Measurements from ENCODE around the gene IFNA5. TPM values are rescaled to one million over a fixed set of nuclear protein-coding genes. Genes with fewer than 3 reads are reported as not detected.

IFNA5 gene
- total and polyA plus RNA-seq, 2 of the 13 experiments (the other 11 are each of a cell fraction or from before 2014, with no cell fraction given): not detected

DNA sequence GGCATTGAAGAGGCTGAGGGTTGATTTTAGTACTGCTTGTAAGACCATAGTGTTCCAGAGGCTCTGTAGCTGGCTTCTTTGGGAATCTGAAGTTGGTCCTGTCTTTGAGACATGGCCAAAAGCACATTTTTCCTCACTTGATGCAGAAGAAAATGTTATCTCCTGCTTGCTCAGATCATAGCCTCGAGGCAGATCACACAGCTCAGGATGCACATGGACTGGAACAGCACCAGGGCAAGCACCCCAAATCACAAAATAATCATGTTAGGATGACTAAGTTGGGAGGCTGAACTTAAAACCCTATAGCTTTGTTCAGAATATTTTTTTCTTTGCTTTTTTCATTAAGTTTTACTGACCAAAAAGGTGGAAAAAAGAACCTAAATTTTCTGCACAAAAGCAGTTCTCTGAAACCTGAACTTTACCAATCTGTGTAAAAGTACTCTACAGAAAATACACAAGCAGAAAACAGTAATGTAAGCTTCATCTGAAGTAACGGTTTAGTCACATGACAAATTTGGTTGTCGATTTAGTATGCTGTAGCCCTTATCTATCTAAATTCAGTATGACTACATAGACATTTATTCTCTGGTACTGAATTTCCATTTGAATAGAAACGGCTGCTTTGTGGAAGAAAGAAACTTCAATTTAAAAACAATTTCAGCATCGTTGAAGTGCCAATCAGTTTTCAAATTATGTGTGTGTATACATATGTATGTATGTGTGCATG is 26.7 kb upstream of the IFNA5 start:
- BruUV-seq (replicated peaks): no TSS peak
- FAIRE-seq: no peak
- ChIA-PET POLR2A (no interaction called here), CTCF (ENCODE audit: low intra/inter-chr PET ratio, low total read pairs) (no interaction called here)
- in situ Hi-C loops (cut with HindIII; ENCODE audit: extremely low pct_ligation_motif_present, low pct_unique_long_range_greater_than_20kb): loop anchor here (10.0 kb wide), 1 partner anchor 463 kb away; no protein-coding TSS in a partner anchor
- no peak for DNase-seq (ENCODE audit: low spot score)
- Histone ChIP-seq H3K27me3 (ENCODE audit: control insufficient read depth in 1 of 2, insufficient read depth in 2 of 2, low read length in 2 of 2) (no peaks in the 10 kb centered on the region; a peak in 1 of 5 replicates), H3K79me2 (ENCODE audit: insufficient read depth, low read length) (peaks cover 35% of the 10 kb centered on the region), H3K27ac (ENCODE audit: extremely low read length, insufficient read depth, low read length) (no peak overlapping the region), H3K9me3 (ENCODE audit: low read length) (no peaks in the 10 kb centered on the region), H3K4me1 (ENCODE audit: insufficient read depth, low read length) (peaks cover 38% of the 10 kb centered on the region), H3K36me3 (replicated peaks in 1 of 2; ENCODE audit: control insufficient read depth in 1 of 2, insufficient read depth in 2 of 2, low read length in 2 of 2) (no peaks in the 10 kb centered on the region), H3K4me3 (replicated peaks in 1 of 3; ENCODE audit: insufficient read depth in 1 of 3, low read depth in 2 of 3, low read length in 3 of 3) (no peak overlapping the region), H4K20me1 (ENCODE audit: insufficient read depth, low read length) (peaks cover 2% of the 10 kb centered on the region; the same call in 1 of the 2 replicates), H3K4me2 (ENCODE audit: low read depth, low read length) (peak overlapping the region; percentile 82), H2AFZ (ENCODE audit: low read length) (no peak overlapping the region), H3K9ac (ENCODE audit: insufficient read depth, low read depth, low read length) (no peak overlapping the region)
- 89% methylated on average over 5 of the region's 5 CpGs for WGBS (ENCODE audit: low lambda C conversion rate)
- intact Hi-C loops (cut with micrococcal nuclease; ENCODE audit: unreplicated experiment): loop anchor here (10.0 kb wide), 1 partner anchor 673 kb away; the partner anchor contains the start of gene CDKN2B
- no peak for ATAC-seq
- TF ChIP-seq, protein P1, sequence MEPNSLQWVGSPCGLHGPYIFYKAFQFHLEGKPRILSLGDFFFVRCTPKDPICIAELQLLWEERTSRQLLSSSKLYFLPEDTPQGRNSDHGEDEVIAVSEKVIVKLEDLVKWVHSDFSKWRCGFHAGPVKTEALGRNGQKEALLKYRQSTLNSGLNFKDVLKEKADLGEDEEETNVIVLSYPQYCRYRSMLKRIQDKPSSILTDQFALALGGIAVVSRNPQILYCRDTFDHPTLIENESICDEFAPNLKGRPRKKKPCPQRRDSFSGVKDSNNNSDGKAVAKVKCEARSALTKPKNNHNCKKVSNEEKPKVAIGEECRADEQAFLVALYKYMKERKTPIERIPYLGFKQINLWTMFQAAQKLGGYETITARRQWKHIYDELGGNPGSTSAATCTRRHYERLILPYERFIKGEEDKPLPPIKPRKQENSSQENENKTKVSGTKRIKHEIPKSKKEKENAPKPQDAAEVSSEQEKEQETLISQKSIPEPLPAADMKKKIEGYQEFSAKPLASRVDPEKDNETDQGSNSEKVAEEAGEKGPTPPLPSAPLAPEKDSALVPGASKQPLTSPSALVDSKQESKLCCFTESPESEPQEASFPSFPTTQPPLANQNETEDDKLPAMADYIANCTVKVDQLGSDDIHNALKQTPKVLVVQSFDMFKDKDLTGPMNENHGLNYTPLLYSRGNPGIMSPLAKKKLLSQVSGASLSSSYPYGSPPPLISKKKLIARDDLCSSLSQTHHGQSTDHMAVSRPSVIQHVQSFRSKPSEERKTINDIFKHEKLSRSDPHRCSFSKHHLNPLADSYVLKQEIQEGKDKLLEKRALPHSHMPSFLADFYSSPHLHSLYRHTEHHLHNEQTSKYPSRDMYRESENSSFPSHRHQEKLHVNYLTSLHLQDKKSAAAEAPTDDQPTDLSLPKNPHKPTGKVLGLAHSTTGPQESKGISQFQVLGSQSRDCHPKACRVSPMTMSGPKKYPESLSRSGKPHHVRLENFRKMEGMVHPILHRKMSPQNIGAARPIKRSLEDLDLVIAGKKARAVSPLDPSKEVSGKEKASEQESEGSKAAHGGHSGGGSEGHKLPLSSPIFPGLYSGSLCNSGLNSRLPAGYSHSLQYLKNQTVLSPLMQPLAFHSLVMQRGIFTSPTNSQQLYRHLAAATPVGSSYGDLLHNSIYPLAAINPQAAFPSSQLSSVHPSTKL (CRISPR knock-in tag; IDR thresholded peaks at IDR 0.05): no peak
- TF ChIP-seq AKAP8 (CRISPR knock-in tag; IDR thresholded peaks at IDR 0.05): no peak
- TF ChIP-seq, protein P2, sequence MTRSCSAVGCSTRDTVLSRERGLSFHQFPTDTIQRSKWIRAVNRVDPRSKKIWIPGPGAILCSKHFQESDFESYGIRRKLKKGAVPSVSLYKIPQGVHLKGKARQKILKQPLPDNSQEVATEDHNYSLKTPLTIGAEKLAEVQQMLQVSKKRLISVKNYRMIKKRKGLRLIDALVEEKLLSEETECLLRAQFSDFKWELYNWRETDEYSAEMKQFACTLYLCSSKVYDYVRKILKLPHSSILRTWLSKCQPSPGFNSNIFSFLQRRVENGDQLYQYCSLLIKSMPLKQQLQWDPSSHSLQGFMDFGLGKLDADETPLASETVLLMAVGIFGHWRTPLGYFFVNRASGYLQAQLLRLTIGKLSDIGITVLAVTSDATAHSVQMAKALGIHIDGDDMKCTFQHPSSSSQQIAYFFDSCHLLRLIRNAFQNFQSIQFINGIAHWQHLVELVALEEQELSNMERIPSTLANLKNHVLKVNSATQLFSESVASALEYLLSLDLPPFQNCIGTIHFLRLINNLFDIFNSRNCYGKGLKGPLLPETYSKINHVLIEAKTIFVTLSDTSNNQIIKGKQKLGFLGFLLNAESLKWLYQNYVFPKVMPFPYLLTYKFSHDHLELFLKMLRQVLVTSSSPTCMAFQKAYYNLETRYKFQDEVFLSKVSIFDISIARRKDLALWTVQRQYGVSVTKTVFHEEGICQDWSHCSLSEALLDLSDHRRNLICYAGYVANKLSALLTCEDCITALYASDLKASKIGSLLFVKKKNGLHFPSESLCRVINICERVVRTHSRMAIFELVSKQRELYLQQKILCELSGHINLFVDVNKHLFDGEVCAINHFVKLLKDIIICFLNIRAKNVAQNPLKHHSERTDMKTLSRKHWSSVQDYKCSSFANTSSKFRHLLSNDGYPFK (CRISPR knock-in tag; IDR thresholded peaks at IDR 0.05; ENCODE audit: borderline replicate concordance): no peak
- TF ChIP-seq, protein P3, sequence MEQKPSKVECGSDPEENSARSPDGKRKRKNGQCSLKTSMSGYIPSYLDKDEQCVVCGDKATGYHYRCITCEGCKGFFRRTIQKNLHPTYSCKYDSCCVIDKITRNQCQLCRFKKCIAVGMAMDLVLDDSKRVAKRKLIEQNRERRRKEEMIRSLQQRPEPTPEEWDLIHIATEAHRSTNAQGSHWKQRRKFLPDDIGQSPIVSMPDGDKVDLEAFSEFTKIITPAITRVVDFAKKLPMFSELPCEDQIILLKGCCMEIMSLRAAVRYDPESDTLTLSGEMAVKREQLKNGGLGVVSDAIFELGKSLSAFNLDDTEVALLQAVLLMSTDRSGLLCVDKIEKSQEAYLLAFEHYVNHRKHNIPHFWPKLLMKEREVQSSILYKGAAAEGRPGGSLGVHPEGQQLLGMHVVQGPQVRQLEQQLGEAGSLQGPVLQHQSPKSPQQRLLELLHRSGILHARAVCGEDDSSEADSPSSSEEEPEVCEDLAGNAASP (CRISPR knock-in tag; IDR thresholded peaks at IDR 0.05; ENCODE audit: borderline replicate concordance): no peak
- no peak for TF ChIP-seq NFATC3 (CRISPR knock-in tag; IDR thresholded peaks at IDR 0.05)
- no peak for TF ChIP-seq ZNF775 (CRISPR knock-in tag; IDR thresholded peaks at IDR 0.05; ENCODE audit: borderline replicate concordance)
- TF ChIP-seq KLF13 (CRISPR knock-in tag; IDR thresholded peaks at IDR 0.05): no peak
- no peak for TF ChIP-seq ZNF746 (CRISPR knock-in tag; IDR thresholded peaks at IDR 0.05)
- TF ChIP-seq SP4 (CRISPR knock-in tag; IDR thresholded peaks at IDR 0.05): no peak
- no peak for TF ChIP-seq SRF (IDR thresholded peaks at IDR 0.05; ENCODE audit: low read depth, low read length)
- TF ChIP-seq, protein P4, sequence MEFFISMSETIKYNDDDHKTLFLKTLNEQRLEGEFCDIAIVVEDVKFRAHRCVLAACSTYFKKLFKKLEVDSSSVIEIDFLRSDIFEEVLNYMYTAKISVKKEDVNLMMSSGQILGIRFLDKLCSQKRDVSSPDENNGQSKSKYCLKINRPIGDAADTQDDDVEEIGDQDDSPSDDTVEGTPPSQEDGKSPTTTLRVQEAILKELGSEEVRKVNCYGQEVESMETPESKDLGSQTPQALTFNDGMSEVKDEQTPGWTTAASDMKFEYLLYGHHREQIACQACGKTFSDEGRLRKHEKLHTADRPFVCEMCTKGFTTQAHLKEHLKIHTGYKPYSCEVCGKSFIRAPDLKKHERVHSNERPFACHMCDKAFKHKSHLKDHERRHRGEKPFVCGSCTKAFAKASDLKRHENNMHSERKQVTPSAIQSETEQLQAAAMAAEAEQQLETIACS (CRISPR knock-in tag; IDR thresholded peaks at IDR 0.05): no peak
- TF ChIP-seq MIER2 (CRISPR knock-in tag; IDR thresholded peaks at IDR 0.05): no peak
- TF ChIP-seq ZNF724P (CRISPR knock-in tag; IDR thresholded peaks at IDR 0.05; ENCODE audit: borderline replicate concordance): no peak
- TF ChIP-seq, protein P5, sequence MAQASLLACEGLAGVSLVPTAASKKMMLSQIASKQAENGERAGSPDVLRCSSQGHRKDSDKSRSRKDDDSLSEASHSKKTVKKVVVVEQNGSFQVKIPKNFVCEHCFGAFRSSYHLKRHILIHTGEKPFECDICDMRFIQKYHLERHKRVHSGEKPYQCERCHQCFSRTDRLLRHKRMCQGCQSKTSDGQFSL (CRISPR knock-in tag; IDR thresholded peaks at IDR 0.05): no peak

Measured in HepG2 (cell line).